Stimulated activated CD8-positive, alpha-beta memory T cell treated with anti-CD3 and anti-CD28 coated beads, Interleukin-15, amount 100 ng/mL, for 24 hours (primary cell): ENCODE results near the gene C10orf67.
"Not testable (repeated sequence)": the region's sequence is repeated elsewhere in the genome, so short reads cannot be mapped to it uniquely, and the experiment has no call there.

Experiments
- DNase-seq: peaks from one replicate; pipeline ENCODE4 v3.0.0-alpha.2; 2020; ENCODE audit warnings: low read depth

The C10orf67 gene

DNA sequence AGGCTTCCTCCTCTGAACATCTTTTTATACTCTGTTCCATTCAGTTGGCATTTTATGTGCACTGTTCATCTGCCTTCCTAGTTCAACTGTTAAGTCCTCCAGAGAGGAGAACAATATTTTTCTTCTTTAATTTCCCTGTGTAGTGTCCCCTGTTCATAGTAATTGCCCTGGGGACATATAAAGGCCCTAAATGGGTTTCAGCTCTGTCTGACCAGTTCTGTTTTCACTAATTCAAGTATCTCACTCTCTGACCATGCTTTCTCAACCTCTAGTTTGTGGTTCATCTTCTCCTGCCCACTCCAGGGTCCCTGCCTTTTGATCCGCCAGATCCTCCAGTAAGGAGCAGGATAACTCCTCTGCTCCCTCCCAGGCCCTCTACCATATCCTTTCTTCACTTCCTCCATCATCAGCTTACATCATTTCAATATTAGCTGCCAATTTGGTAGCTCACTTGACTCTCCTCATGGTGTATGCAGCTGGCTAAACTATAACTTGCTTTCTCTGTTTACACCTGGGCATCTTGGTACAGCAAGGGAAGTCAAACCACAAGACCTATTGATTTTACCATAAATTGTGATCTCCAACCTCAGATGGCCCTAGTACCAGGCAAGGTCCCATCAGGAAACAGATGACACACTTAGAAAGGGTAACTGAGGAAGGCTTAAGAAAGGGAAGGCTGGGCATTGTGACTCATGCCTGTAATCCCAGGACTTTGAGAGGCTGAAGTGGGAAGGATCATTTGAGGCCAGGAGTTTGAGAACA lies 17.7 kb upstream of the C10orf67 start:
- no peak for DNase-seq

- no peak for DNase-seq
These were observed 17.1 kb upstream of the C10orf67 start for GRCh38 chr10:23361665-23362064.

DNA sequence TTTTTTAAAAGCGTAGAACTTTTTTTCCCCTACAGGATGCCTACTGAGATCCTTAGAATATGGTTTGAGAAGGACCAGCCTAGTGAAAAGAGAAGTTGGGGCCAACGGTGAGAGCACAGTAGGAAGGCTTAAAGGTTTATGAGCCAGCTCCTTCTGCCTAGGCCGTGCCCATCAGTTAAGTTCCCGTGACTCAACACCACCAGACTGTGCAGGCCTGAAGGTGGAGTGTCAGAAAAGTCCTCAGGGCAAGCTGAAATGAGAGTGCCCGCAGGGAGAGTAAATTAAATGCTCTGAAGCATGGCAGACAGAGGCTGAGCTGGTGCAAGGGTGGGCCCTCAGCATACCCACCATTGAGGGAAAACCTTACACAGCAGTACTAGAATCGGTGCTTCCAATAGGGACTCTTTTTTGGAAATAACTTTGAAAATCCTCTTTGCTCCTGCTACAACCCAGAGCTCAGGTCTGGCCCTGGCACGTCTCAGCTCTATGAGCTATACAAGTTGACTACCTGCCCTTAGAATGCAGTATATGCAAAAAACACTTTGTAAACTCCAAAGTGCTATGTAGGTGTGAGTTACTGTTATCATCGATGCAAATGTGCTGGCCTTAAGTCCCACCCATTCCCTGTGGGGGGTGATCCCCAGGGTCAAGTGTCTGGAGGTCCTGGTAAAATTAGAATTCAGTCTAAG lies 15.2 kb upstream of the C10orf67 start:
- no peak for DNase-seq

DNA sequence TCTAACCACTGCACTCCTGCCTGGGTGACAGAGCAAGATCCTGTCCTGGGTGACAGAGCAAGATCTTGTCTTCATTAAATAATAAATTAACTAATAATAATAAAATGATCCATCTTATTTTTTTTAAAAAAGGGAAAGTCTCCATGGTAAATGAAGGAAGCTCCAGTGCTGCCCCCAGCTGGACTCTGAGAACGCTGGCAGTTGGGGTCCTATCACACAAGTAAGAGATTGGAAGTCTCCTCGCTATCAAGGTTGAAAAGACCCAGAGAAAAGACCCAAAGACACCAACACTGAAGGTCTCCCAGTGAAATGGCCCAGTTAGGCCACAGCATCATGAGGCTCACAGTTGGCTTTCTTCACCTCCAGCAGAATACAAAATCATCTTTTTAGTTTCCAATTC lies 13.8 kb upstream of the C10orf67 start:
- no peak for DNase-seq

GRCh38 chr10:23354630-23355279 lies 10.2 kb upstream of the C10orf67 start:
- no peak for DNase-seq

DNA sequence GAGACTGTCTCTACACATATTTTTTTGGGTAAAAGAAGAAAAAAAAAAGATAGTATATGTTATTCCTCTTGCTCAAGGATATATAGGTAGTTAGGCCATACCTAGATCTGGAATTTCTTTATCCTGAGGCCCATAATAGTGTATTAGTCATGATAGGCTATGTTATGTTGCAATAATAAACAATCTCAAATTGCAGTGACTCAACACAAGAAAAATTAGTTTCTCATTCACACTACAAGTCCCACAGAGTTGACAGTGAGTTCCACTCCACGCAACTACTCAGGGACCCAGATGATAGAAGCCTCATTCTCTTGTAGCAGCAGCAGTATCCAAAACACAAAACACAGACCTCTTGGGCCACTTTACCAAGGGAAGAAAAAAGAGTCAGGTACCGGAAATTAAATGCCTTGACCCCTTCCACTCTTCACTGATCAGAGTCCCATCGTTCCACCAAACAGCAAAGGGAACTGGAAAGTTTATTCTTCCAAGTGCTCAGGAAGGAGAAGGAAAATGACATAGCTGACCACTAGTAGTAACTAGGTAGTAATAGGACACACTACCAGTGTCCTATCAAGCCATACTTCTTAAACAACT lies 7.4 kb upstream of the C10orf67 start:
- no peak for DNase-seq

GRCh38 chr10:23350706-23351105 lies 6.1 kb upstream of the C10orf67 start:
- DNase-seq, result not testable (repeated sequence)

- DNase-seq, result no peak
These were observed 1.3 kb upstream of the C10orf67 start for GRCh38 chr10:23345861-23346260.

DNA sequence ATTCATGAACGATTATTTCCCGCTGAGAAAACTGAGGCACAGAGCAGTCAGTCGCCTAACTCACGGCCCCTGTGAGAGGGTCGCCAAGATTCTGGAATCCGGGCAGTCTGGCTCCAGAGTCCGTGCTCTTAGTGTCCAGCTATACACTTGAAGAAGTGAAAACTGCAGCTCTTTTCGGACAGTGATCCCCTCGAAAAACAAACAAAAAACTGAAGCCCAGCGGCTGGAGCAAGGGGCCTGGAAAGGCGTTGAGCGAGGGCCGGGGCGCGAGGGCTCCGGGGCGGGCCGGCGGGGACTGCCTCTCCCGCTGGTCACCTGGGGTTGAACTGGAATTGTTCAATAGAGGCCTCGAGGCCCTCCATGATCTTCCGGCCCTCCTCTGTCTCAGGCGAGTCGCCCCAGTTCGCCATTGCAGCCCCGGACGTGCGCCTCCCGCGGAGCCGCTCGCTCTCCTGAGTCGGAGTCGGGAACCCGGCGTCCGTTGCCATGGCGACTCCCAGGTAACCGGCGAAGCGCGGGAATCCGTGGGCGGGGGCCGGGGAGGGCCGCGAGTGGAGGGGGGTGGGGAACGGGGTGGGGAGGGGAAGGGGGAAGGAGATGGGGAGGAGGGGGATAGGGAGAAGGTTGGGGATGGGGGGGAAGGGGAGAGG lies 881 bp downstream of the C10orf67 start:
- DNase-seq, result peak; percentile 29

- DNase-seq, result no peak
These were observed 2.2 kb downstream of the C10orf67 start for GRCh38 chr10:23342213-23342884.

GRCh38 chr10:23341004-23341403 lies 3.6 kb downstream of the C10orf67 start:
- DNase-seq, result no peak

DNA sequence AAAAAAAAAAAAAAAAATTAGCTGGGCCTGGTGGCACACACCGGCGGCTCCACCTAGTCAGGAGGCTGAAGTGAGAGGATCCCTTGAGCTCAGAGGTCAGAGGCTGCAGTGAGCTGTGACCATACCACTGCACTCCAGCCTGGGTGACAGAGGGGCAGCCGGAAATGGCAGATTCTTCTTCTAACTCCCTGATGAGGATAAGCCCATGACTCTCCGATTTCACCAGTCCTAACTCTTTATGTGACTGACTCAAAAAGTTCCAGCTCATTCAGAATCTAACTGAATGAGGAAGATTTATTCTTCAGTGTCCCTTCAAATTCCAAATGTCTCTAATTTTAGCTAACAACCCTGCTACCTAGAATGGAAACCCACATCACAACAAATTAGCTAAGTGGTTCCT lies 4.2 kb downstream of the C10orf67 start:
- DNase-seq, result no peak

DNA sequence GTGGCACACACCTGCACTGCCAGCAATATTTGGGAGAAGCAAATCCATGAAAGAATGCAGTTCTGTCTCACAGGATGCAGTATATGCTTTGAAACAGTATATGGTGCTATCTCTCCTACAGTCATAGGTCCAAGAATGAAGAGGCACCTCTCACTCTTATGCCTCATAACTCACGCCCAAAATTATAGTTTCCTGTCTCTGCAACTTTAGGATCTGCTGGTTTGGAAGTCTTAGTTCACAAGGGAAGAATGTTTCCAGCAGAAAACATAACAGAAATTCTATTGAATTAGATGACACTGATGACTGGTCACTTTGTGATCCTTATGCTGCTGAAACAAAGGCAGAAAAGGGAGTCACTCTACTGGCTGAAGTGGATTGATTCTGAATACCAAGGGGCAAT lies 5.7 kb downstream of the C10orf67 start:
- no peak for DNase-seq

GRCh38 chr10:23338155-23338828 lies 6.3 kb downstream of the C10orf67 start:
- no peak for DNase-seq

- no peak for DNase-seq
These were observed 7.0 kb downstream of the C10orf67 start for GRCh38 chr10:23337616-23338015.

GRCh38 chr10:23331567-23332301 lies 12.9 kb downstream of the C10orf67 start:
- no peak for DNase-seq

DNA sequence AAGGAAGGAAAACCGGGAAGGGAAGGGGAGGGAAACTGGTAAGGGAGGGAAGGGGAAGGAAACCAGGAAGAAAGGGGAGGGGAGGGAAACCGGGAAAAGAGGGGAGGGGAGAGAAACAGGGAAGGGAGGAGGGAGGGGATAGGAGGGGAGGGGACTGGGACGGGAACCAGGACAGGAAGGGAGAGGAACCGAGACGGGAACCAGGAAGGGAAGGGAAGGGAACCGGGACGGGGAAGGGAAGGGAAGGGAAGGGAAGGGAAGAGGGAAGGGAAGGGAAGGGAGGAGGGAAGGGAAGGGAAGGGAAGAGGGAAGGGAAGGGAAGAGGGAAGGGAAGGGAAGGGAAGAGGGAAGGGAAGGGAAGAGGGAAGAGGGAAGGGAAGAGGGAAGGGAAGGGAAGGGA lies 13.6 kb downstream of the C10orf67 start:
- DNase-seq, result no peak

GRCh38 chr10:23326544-23327307 lies 17.9 kb downstream of the C10orf67 start:
- DNase-seq, result no peak

- no peak for DNase-seq
These were observed 19.5 kb downstream of the C10orf67 start for GRCh38 chr10:23325132-23325531.

DNA sequence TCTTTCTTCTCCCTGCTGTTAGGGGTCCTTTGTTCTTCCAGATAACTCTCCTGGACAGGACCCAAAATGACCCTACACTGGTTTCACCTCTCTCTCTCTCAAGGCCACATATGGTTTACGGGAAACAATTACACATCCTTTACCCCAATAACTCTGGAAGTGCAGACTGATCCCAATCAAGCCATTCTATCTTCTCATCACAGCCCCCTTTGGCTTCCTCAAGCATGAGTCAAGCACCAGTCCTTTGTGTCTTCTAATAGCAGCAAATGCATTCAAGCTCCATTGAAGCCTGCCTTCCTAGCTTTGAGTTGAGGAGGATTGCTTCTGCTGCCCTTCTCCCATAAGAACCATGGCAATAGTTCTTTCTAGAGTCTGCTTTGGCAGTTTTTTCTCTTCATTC lies 20.2 kb downstream of the C10orf67 start:
- DNase-seq, result no peak
